Psoas muscle (tissue), 8 donors: ENCODE data around the gene KIAA1614. TPM values are rescaled to one million over a fixed set of nuclear protein-coding genes. Genes with fewer than 3 reads are reported as not detected.

Source experiments
- ATAC-seq, 4 donors: fragments of 200-7000 bp; cut with Tn5 transposase; one replicate each; pipeline ENCODE4 v1.9.1; 2020; ENCODE audit warnings: moderate library complexity in 3 of 4, mild to moderate bottlenecking in 2 of 4
- DNase-seq, 2 donors: peaks; one replicate each; pipeline ENCODE4 v3.0.0-alpha.2; 2020
- H3K27ac ChIP-seq: fragments of 200-600 bp; one replicate; pipeline ENCODE4 v1.8.0; 2022
- H3K27me3 ChIP-seq, 3 donors: fragments of 200-600 bp in 1 of 3; one replicate each; pipeline versions ENCODE4 v1.6.1 to v1.8.0; 2013 to 2022; ENCODE audit warnings: low read length in 2 of 3, mild to moderate bottlenecking in 2 of 3, moderate library complexity in 1 of 3; ENCODE audit not compliant: insufficient read depth in 3 of 3
- H3K36me3 ChIP-seq, 2 donors: fragments of 200-600 bp in 1 of 2; one replicate each; pipeline versions ENCODE4 v1.6.1 to v1.8.0; 2013 to 2022; ENCODE audit warnings: low read depth in 1 of 2, mild to moderate bottlenecking in 1 of 2, moderate library complexity in 1 of 2; ENCODE audit not compliant: insufficient read depth in 1 of 2
- H3K4me1 ChIP-seq: fragments of 200-600 bp; one replicate; pipeline ENCODE4 v1.8.0; 2022
- H3K4me3 ChIP-seq: fragments of 200-600 bp; one replicate; pipeline ENCODE4 v1.8.0; 2022; ENCODE audit warnings: mild to moderate bottlenecking
- H3K9me3 ChIP-seq: fragments of 200-600 bp; one replicate; pipeline ENCODE4 v1.8.0; 2022
- WGBS, 3 donors: extraction: QIAGEN DNeasy Blood & Tissue Kit; methylation state at CpG; one replicate each; pipeline versions ENCODE4 v1.1.6 to v1.1.7; 2013; 5-methylcytosine and 5-hydroxymethylcytosine counted together
- intact Hi-C, 2 donors: fragments of 100-400 bp; cut with DNase I; formaldehyde crosslinking; loops; one replicate each; pipeline versions ENCODE4 v1.11.0 to v1.14.2; 2022
- polyA plus RNA-seq, 3 donors: library from polyadenylated mRNA; stranded (reverse); fragments of 200-250 nt; gene quantifications; one replicate each; pipeline ENCODE4 v1.2.3, GENCODE V29; 2013
- total RNA-seq, 4 donors: library from RNA; stranded (reverse); fragmentation: NEBNext Ultra II Directional in 2 of 4; extraction: Animal tissue kit (Norgen Biotek cat#: 25700) in 2 of 4; gene quantifications; one replicate each; pipeline versions ENCODE4 v1.2.1 to v1.2.4, GENCODE V29; 2021 to 2023
- TF ChIP-seq, protein P1 (sequence below): fragments of 200-600 bp; IDR thresholded peaks from one replicate; pipeline ENCODE4 v1.8.0; 2022; ENCODE audit warnings: antibody characterized with exemption
- donor health status: healthy with polysubstance abuse.
- donor health status: DM: no; HTN: no; CAD: no; lungs with moderate emphysema.
- donor health status: Bipolar disorder and iron deficiency.
- donor health status: healthy.
- donor health status: DM: yes; HTN: yes; CAD: no.
- donor health status: DM: no; HTN: no; CAD: no.
- donor health status: DM: no; HTN: no; CAD: no.
- donor health status: DM: yes; HTN: yes; CAD: no.

Gene KIAA1614
- total and polyA plus RNA-seq, 7 donors = 0.45 to 1.6 (median 0.88) TPM

DNA sequence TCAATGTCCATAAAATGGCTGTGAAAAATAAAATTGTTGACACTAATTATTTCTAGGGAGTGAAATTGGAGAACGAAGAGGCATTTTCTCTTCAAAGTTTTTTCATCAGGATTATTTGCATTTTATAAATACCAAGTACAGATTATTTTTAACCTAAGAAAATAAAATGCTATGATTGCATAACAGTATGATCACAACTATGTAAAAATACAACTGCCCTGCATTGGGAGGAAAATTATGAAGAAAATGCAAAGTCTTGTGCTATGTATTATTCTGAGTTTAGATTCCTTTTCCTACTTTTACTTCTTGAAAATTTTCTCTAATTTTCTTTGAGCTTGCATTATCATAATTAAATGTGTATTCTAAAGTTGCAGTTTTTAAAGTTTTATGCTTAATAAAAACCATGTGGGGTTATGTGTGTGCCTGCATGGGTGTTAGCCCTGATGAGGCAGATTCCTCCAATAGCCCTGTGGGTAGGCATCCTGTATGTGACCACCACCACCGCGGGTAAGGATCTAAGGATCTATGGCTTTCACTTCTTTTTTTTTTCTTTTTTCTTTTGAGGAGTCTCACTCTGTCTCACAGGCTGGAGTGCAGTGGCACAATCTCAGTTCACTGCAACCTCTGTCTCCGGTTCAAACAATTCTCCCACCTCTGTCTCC, 85.3 kb downstream of the KIAA1614 start:
- Histone ChIP-seq H3K27me3 (no peaks in the 10 kb centered on the region), H3K27ac (no peak overlapping the region), H3K4me1 (no peaks in the 10 kb centered on the region), H3K4me3 (no peak overlapping the region), H3K36me3 (peaks cover 1 to 42% of the 10 kb centered on the region in 2 donors), H3K9me3 (no peaks in the 10 kb centered on the region)
- intact Hi-C loops = no loop called here
- DNase-seq (no peak), ATAC-seq (no peak)
- WGBS, 3 donors = 92 to 94% (median 94%) methylated on average over 4 of the region's 4 CpGs
- TF ChIP-seq, protein P1, sequence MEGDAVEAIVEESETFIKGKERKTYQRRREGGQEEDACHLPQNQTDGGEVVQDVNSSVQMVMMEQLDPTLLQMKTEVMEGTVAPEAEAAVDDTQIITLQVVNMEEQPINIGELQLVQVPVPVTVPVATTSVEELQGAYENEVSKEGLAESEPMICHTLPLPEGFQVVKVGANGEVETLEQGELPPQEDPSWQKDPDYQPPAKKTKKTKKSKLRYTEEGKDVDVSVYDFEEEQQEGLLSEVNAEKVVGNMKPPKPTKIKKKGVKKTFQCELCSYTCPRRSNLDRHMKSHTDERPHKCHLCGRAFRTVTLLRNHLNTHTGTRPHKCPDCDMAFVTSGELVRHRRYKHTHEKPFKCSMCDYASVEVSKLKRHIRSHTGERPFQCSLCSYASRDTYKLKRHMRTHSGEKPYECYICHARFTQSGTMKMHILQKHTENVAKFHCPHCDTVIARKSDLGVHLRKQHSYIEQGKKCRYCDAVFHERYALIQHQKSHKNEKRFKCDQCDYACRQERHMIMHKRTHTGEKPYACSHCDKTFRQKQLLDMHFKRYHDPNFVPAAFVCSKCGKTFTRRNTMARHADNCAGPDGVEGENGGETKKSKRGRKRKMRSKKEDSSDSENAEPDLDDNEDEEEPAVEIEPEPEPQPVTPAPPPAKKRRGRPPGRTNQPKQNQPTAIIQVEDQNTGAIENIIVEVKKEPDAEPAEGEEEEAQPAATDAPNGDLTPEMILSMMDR = no peak

Other genes starting within 250 kb of the KIAA1614 start
- 1 to 10 TPM; 5.2 to 8.3 (median 5.7) TPM for gene STX6, start 110.0 kb downstream of the KIAA1614 start, total RNA-seq
- gene STX6, start 110.0 kb downstream of the KIAA1614 start, polyA plus RNA-seq = 1 to 10 TPM; 3.4 to 4.5 (median 3.9) TPM
- 1 to 10 TPM; 2.0 to 3.0 (median 2.6) TPM for gene MR1, start 121.1 kb downstream of the KIAA1614 start, total RNA-seq
- gene MR1, start 121.1 kb downstream of the KIAA1614 start, polyA plus RNA-seq = under 1 TPM; 0.70 to 0.90 (median 0.84) TPM
- 100 to 1,000 TPM in 1 of 4 donors, 10 to 100 TPM in 3; 19.9 to 110 (median 48.6) TPM for gene IER5, start 175.8 kb downstream of the KIAA1614 start, total RNA-seq
- gene IER5, start 175.8 kb downstream of the KIAA1614 start, polyA plus RNA-seq = 10 to 100 TPM; 22.8 to 47.5 (median 33.1) TPM